Glomerular endothelial cell (primary cell): Measurements from ENCODE around the gene TTC28. TPM values are rescaled to one million over a fixed set of nuclear protein-coding genes. Genes with fewer than 3 reads are reported as not detected.
A peak's percentile ranks its signal among the peaks of the same experiment; 100 is the strongest.

ENCODE experiments used
- DNase-seq: peaks from one replicate; pipeline ENCODE4 v3.0.0-alpha.2; 2011; ENCODE audit warnings: low read depth, low spot score; ENCODE audit errors: extremely low read depth
- total RNA-seq: library from RNA; depleted of rRNA; stranded (reverse); fragments of >200 nt; gene quantifications from 2 replicates; pipeline ENCODE4 v1.2.3, GENCODE V29; 2015

Gene TTC28
- total RNA-seq, 1 donor from 2014 or later: 66.5 TPM

DNA sequence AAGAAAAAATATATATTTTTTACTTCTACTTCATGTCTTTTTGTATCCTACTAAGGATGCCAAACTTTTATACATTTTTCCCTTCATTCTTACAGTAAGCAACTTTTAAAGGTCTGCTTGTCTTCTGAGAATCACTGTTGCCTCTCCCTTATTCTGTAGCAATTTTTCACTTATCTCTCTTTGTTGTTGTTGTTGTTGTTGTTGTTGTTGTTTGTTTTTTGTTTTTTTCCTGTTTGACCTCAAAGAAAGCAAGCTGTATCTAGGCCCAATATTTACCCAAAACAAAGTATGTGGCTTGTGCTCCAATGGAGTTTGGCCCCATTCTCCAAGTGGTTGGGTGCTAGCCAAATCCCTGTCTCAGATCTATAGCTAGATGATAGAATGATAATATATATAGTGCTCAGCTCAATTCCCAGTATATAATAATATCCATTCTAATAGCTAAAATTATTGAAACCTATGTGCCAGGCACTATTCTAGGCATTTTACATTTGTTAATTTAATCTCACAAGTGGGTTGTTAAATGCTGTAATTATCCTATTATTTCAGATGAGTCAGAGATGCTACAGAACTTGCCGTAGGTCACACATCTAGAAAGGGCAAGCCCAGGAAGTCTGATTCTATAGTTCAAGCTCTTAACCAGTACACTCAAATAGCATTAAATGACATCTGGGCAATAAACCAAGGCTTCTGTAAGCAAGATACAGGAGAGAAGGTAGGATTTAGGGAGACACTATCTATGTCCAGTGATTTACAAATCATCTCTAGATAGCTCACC is 555.5 kb downstream of the TTC28 start:
- DNase-seq: no peak

DNA sequence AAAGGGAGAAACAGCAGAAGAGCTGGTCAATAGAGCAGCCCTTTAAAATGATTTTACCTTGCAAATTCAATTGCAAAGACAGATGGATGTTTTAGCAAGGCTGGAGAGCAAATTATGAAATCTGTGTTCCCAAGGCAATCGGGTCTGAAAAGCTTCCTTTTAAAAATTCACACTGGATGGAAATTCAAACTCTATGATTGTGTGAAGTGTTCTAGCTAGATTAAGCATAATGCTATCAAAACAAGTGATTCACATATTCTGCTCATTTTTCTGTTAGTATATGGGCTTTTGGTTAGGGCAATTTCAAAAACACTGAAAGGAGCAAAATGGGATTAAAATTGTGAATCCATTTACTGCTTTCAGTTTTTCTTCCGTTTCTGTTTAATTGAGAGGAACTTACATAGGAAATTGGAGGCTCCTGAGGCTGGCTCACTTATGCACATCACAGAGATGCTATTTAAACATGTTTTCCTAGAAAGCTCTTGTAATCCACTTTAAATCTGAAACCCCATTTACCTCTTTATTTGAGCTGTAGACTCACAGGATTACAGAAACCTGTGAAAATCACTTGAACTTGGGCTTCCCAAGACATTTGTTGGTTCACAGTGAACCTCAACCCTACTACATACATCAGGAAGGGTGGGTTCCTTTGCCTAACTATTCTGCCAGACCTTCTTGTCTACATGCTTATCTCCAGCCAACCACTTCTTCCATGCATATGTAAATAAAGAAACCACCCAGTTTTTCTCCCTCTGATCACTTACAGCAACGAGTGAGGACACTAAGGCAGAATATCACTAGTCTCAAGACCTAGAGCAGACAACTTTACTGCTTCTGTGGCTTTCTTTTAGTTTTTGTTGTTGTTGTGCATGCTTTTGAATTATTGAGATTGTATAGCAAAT is 558.7 kb downstream of the TTC28 start:
- no peak for DNase-seq

DNA sequence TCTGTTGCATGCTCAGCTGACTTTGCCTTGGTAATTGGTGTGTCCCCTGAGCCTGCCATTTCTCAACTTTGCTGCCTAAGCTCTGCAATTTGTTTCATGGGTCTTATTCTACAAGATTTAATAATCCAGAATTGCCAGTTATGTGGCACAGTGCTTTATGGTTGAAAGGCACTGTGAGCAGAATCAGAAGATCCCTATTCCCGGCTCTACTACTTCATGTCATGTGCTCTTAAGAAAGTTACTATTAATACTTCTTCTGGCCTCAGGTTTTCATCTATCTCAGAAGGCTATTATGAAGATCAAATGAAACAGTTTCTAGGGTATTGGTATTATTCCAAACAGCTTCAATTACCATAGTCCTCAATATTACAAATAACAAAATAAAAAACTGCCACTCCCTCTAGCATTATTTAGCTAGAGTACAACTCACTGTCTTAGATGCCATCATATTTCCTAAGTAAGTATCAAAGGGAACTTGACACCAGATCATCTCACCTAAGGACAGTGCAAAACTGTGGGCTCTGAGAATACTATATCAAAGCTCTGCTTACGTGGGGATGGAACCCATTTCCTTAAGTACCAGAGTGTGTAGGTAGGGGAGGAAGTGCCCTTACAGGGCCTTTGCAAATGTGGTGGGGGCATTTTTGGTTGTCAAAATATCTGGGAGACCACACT is 560.5 kb downstream of the TTC28 start:
- no peak for DNase-seq

DNA sequence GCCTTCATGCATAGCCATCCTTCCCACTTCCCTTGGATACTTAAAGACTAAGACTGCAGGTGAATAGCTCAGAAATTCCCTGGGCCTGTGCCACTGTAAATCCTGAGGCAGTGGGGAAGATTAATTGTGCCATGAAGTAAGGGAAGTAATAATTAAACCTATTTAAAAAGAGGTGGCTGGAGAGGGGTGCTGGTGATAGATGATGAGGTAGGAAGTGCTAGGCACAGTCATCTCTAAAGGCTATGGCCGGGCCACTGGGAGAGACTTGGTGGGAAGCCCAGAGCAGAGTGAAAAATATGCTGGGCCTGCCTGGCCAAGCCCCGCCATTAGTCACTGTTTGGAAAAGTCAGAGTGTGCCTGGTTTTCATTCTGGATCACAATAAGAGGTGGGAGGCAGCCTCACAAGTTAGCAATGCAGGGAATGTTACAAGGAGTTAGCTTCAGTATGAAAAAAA is 563.4 kb downstream of the TTC28 start:
- no peak for DNase-seq

DNA sequence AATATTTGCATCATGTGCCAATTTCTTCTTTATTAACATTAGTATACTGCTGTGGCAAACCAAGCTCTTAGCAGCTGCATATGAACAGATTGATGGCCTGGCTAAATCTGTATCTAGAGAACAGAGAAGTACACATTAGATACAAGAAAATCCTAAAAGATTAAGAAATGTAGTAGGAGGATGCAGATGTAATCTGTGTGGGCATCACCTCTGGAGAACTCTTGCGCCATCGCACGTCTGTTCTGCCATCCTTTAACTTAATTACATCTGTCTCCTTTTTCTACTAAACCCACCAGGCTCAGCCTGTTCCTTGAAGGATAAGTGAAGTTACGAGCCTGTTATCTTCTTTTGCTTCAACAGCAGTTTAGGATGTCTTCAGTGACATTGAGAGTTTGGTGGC is 564.2 kb downstream of the TTC28 start:
- DNase-seq: no peak

DNA sequence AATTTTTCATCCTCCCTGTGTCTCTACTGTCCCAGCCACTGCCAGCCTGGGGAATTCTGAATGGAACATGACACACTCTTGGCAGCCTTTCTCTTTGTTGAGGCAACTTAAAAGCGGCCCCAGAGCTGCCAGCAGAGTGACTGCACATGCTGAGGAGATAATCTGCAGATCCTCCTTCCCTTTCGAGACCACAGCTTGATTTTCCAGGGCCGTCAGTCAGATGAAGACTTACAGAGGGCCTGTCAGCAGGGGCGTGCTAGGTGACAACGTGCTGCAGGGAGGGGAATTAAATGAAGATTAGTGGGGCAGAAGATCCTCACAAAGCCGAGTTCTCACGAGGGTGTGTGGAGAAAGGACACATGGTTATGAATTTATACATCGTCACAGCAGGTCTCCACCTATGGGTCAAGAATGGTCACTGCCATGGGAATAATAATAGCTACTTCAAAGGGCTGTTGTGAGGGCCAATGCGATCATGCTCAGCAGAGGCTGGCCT is 567.0 kb downstream of the TTC28 start:
- DNase-seq: peak; percentile 5

DNA sequence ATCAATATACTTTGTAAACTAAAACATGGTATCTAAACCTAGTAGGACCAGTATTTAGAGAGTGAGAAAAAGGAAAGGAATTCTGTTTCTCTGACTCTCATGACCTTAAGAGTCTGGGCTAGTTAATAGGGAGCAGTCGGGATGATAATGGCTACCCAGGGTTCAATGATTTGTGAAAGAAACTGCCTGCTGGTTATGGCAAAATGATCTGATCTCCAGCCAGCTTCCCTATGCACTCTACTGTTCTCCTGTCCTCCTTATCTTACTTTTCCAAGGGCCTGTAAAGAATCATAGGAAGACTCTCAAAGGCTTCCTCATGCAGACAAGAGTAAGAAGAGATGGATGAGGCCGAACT is 567.5 kb downstream of the TTC28 start:
- no peak for DNase-seq

DNA sequence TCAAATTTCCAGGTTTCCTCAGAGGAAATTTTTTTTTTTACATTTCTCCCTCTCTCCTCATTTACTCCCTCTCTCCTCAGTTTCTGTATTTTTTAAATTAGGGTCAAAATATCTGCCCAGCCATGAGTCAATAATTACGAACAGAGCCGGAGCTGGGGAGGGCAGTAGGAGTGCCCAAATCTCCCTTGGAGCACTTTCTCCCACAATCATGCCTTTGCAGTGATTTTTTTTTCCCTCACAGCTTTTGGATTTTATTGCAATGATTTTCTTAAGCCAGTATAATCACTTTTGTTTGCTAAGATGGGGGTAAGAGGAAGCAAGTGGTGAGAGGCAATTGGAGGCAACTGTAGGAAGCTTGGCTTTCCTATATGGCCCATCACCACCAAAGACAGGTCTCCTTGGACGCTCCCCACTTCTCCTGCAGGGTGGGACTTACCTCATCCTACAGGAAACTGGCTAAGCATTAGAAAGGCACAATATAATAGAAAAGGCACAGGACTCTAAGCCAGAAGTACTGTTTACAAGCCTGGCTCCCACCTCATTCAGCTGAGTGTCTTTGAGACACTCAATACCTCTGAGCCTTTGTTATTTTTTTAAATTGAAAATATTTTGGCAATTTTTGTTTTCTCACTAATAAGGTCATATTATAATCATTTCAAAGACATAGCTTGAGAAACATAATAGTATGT is 568.0 kb downstream of the TTC28 start:
- no peak for DNase-seq

DNA sequence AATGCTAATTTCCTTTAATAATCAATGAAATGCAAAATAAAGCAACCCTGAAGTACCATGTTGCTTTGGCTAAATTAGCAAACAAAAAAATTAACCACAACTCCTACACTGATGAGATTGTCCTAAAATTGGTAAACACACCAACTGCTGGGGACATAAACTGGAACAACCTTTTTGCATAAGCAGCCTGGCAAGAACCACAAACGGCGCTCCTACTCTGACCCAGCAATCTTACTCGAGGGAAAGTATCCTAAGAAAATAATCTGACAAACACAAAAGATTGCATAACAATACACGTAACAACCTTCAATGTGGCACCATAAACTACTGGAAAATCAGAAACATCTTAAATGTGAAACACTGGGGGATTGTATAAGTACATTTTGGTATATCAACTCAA is 570.8 kb downstream of the TTC28 start:
- DNase-seq: no peak

DNA sequence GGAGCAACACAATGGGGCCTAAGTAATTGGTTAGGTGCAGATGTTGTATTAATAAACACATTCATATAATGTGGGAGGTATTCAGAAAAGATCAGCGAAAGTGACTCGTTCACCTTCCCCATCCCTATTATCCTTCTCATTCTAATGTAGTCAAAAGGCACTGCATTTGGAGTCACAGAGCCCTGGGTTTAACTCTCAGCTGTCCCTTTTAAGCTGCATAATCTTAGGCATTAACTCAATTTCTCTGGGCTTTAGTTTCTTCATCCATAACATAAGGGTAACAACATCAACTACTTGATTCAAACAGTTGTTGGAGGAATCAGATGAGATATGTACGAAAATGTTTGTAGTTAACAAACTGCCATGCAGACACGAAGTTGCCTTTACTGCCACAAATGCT is 573.0 kb downstream of the TTC28 start:
- DNase-seq: no peak

DNA sequence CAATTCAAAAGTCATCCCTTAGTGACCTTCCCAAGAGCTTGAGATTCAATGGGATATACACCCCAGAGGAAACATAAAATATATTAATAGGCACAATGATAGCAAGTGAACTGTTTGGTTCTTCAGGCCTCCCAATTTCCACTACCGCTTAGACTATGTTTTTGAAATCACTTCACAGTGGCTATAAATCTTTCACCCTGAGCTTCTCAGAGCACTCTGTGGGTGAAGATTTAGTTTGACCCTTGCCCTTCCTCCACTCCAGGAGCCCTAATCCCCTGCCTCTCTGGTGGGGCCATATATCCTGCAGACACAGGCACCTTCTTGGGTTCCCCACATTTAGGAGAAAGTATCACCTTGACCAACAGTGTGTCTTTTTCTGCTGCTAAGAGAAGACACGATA is 573.7 kb downstream of the TTC28 start:
- DNase-seq: no peak

DNA sequence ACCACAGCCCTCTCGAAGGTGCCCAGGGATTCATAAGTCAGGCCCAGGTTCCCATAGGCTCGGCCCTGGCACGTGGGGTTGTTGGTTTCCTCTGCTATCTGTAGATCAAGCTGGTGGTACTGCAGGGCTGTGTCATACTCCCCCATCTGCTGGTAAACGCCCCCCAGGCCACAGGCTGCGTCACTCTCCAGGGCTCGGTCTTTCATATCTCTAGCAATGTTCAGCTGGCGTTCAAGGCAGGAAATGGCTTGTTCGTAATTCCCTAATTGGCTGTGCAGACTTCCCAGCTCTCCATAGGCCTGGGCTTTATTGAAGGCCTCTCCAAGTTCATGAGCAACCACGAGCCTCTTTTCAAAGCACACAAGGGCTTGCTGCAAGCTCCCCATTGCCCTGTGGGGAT is 574.2 kb downstream of the TTC28 start:
- DNase-seq: no peak

DNA sequence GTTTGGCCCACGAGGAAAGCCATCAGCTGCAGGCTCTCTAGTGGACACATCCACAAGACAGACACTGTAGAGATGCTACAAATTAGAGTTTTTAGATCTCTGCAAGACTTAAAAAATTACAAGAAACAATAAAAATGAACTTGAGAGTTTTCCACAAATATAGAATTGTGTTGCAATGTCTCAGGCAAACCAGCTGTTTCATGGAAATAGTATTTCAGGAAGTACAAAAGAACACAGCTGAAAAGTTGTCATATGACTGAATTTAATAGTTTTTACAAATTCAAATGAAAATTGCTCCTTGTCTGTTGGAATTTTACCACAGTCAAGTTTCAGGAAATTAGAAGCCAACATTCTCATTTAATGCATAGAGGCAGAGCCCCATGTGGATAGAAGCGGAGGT is 576.0 kb downstream of the TTC28 start:
- no peak for DNase-seq

DNA sequence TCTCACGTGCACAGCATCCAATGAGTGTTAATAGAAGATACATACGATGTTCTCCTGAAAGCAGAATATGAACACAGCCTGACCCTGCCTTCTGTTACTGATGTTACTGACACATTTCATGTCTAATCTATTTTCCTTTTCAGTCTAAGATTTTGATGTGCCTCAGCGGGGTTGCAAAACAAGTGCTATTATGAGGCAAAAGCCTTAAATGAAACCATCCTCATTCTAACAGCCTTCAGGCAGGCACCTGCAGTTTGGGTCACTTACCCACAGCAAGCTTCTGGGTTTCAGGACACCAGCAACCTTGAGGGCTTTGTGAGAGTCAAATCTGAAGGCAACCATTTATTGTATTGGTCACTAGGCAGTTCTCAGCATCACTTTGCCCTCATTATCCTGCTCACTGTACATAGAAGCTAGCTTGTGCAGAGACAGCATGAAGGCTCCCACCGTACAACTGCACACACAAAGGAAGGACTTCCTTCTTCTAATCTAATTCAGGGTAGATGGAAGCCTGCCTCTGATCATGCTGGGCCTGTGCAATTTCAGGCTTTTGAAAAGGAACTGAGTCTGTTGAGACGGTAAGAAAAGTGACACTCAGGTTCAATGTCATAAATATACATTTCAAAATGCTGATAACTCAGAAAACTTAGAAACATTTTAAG is 577.4 kb downstream of the TTC28 start:
- no peak for DNase-seq

DNA sequence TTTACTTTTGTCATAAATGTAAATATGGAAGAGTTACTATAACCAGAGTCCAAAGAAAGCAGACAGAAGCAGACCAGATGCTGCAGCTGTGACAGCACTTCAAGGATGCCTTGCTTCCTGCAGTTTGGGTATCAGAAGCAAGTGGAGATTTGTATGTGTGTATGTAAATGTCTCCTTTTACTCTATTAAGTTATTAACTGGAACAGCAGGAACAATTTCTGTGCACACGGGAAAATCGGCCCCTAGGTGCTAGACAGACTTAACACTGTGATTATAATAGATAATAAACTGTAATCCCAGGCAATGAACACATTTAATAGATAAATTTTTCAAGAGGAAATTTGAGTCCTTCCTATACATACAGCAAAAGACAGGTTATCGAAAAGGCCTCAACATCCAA is 582.0 kb downstream of the TTC28 start:
- no peak for DNase-seq

DNA sequence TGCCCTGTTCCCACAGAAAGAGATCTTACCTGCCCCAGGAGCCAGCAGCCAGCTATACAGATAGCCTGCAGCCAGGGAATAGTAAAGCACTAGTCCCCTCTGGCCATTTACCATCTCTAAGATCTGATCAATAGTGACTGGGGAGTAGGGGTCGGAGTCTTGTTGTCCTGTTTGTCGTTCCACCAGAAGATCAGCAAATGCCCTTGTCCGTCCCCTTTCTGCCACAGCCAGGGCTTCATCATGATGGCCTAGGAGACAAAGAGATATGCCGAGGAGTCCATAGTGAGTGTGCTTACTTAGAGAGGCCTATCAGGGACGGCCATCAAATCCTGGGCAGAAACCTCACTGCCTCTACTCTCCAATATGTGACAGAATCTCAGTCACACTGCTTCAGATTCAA is 583.5 kb downstream of the TTC28 start:
- no peak for DNase-seq

DNA sequence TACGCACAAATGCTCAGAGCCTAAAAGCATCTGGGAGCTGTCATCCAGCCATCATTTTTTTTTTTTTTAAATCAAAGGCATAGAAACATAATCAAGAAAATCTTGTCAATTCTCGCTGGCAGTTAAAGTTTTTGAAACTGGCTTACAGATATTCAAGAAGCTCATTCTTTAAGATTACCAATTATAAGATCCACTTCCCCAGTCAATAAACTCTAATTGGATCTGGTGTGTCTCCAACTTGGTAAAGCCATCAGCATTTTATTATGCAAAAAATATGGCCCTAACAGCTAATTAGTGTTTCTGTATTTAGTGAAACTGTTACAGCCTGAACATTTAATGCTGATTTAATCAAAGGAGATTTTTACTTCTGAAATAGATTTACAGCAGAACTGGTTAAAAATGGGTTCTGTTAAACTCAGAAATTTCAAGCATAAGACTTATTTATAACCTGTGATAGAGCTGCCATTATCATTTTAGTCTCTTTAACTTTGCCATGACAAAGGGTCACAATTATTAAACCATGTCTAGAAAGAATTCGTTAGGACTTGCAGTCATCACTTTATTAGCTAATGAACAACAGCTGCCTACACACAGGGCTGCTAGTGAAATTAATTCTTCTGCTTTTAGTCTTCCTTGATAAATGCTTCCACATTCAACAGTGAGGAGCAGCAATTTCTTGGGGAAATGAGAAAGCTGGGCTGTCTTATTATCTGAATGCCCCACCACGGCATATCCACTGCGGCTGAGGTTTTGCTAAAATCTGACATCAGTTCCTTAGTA is 584.1 kb downstream of the TTC28 start:
- DNase-seq: no peak

DNA sequence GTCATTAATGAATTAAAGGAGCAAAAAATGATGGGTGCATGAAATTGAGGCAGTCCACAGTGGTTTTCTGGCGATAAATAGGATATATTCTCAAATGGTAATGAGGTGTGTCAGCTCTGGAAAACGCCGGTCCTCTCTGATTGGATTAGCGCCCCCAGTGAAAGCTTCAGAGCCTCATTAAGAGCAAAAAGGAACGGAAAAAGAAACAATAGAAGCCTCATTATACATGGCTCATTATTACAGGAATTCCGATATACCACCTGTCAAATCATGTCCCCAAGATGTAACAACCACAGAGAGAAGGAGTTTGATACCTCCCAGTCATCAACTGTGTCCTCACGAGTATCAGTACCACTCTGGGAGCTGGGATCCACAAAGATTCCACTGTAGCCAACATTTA is 584.9 kb downstream of the TTC28 start:
- DNase-seq: no peak

DNA sequence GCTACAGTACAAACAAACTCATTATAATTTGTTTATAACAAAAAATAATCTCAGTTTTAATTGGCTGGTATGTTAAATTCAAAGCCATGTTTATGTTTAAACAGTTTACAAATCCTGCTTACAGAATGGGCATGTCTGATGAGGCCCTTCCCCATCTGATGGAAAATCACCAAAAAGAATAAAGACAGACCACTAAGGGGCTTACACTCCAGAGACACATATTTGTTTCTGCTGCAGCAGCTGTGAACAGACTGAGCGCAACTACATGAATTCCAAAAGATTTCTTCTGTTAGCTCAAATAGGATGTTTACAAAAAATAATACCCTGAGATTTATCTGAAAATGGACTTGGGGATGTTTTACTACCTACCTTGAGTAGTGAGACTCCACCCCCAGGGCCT is 585.9 kb downstream of the TTC28 start:
- DNase-seq: no peak
